Fibroblast of upper back skin (primary cell): ENCODE results near the gene TRO.

Experiments used
- DNase-seq: peaks from one replicate; pipeline ENCODE4 v3.0.0-alpha.2; 2013

TRO gene, protein sequence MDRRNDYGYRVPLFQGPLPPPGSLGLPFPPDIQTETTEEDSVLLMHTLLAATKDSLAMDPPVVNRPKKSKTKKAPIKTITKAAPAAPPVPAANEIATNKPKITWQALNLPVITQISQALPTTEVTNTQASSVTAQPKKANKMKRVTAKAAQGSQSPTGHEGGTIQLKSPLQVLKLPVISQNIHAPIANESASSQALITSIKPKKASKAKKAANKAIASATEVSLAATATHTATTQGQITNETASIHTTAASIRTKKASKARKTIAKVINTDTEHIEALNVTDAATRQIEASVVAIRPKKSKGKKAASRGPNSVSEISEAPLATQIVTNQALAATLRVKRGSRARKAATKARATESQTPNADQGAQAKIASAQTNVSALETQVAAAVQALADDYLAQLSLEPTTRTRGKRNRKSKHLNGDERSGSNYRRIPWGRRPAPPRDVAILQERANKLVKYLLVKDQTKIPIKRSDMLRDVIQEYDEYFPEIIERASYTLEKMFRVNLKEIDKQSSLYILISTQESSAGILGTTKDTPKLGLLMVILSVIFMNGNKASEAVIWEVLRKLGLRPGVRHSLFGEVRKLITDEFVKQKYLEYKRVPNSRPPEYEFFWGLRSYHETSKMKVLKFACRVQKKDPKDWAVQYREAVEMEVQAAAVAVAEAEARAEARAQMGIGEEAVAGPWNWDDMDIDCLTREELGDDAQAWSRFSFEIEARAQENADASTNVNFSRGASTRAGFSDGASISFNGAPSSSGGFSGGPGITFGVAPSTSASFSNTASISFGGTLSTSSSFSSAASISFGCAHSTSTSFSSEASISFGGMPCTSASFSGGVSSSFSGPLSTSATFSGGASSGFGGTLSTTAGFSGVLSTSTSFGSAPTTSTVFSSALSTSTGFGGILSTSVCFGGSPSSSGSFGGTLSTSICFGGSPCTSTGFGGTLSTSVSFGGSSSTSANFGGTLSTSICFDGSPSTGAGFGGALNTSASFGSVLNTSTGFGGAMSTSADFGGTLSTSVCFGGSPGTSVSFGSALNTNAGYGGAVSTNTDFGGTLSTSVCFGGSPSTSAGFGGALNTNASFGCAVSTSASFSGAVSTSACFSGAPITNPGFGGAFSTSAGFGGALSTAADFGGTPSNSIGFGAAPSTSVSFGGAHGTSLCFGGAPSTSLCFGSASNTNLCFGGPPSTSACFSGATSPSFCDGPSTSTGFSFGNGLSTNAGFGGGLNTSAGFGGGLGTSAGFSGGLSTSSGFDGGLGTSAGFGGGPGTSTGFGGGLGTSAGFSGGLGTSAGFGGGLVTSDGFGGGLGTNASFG (N-terminal part only)

DNA sequence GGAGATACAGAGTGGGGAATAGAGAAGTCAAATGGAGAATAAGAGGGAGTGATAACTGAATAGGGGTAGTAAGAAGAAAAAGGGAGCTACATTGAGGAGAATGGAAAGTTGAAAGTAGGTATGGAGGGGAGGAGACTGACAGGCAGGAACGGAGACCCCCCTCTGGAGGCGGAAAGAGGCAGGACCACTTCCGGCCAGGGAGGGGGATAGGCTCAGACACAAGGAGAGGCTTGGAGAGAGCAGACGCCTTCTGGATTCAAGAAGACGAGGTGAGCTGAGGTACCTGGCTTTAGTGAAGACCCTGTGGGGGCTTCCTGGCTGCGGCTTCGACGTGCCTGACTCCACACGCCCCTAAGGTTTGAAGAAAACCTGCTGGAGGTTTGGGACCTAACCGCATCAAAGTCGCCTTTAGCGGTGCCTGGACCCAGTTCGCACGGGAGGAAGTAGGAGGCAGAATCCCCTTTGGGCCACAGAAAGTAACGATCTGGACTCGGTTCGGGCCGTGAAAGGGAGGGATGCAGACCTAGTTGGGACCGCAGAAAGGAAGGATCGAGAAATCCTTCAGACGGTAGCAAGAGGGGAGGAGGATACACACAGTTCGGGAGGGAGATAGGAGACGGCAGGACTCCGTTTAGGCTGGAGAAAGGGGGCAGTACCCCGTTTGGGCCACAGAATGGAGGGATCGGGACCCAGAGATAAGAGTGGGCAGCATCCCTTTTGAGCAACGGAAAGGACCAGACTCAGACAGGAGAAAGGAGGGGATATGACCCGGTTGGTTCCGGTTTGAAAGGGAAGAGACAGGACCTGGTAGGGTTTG is at the start of gene TRO:
Gene TRO, plus strand, starts transcription at position 215 of the 817 bp plus-strand sequence. CDS start 1,423 bp downstream, outside the sequence.
- DNase-seq, result peak; percentile 34

DNA sequence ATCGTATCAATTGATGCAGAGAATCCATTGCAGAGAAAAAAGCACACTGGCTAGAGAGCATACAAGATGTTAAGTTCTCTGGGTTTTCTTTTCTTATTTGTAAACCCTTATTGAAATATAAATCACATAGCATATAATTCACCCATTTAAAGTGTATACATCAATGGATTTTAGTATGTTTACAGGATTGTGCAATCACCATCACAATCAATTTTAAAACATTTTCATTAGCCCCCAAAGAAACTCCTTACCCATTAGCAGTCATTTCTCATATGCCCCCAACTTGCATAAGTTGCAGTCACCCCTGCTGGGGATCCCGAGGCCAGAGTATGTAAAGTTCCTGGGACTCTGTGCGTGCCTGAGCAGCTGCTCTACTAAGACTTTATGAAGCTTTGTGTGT is 34.9 kb upstream of the TRO start:
- DNase-seq, result no peak

DNA sequence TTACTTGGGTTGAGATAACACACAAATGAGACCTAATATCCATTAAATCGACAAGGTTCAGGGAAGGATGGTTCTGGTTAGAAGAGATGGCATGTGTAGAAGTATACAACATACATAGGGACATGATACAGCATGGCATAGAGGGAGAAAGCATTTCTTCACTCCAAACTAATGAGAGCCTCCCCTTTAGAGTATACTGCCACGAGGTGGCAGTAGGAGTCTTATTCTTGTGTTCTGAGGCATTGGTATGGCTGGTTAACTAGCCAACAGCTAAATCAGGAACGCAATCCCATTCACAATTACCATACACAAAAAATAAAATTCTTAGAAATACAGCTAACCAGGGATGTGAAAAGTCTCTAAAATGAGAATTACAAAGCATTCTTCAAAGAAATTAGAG is 29.1 kb upstream of the TRO start:
- peak; percentile 36 for DNase-seq

DNA sequence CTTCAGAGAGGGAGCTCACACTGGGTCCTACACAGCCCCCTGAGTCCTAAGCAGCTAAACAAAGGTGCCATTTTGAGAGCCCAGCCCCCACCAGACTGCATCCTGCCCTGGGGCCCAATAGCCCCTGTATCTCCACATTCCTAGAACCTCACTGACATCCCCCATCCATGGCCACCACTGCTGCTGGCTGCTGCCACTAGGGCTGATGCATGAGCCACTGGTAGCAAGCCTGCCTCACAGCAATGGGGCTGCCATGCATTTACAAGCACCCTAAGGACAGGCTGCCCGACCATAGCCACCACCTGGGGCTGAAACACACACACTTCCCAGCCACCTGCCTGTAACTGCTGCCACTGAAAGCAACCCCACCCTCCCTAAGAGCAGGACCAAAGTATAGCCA is 26.5 kb upstream of the TRO start:
- no peak for DNase-seq

DNA sequence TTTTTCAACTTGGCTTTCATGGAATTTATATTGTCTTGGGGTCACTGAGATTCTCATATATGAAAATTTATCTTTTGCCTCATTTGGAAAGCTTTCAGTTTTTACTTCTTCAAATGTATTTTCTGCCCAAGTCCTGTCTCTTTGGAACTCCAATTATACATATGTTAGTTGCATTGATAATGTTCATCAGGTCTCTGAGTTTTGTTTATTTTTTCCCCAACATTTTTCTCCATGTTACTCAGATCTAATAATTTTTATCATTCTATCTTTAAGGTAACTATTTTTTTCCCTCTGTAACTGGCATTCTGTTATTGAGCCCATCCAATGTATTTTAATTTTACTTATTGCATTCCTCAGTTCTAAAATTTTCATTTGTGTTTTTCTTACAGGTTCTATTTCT is 10.7 kb upstream of the TRO start:
- DNase-seq, result no peak

DNA sequence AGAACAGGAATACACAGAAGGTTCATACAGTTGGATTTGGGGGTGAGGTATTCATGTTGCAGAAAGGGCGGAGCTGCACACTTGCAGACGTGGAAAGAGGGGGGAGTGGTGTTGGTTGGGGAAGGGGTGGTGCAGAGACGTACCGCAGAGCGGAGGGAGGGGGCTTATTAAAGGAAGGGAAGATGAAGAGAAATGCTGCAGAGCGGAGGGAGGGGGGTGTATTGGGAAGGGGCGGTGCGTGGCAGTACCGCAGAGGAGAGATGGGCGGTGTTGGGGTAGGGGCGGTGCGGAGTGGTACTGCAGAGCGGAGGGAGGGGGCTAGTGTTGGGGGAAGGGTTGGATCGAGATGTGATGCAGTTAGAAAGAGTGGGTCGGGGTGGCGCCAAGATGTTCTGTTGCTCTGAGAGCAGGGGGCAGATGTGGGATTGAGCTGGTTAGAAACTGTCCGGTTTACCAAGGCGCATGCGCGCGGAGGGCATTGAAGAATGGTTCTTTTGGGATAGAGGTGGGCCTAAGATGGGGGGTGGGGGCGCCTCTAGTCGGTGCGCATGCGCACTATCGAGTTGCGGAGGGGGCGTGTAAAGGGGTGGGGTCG is 900 bp downstream of the TRO start:
- DNase-seq, result peak; percentile 86

DNA sequence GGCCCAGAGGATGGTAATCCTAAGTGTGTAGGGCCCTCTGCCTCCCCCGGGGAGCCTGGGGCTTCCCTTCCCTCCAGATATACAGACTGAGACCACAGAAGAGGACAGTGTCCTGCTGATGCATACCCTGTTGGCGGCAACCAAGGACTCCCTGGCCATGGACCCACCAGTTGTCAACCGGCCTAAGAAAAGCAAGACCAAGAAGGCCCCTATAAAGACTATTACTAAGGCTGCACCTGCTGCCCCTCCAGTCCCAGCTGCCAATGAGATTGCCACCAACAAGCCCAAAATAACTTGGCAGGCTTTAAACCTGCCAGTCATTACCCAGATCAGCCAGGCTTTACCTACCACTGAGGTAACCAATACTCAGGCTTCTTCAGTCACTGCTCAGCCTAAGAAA is 1.9 kb downstream of the TRO start:
- DNase-seq, result no peak

DNA sequence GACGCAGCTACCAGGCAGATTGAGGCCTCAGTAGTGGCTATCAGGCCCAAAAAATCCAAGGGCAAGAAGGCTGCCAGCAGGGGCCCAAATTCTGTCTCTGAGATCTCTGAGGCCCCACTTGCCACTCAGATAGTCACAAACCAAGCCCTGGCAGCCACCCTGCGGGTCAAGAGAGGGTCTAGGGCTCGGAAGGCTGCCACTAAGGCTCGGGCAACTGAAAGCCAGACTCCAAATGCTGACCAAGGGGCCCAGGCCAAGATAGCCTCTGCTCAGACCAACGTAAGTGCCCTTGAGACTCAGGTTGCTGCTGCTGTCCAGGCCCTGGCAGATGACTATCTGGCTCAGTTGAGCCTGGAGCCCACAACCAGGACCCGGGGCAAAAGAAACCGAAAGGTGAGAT is 2.8 kb downstream of the TRO start:
- no peak for DNase-seq

DNA sequence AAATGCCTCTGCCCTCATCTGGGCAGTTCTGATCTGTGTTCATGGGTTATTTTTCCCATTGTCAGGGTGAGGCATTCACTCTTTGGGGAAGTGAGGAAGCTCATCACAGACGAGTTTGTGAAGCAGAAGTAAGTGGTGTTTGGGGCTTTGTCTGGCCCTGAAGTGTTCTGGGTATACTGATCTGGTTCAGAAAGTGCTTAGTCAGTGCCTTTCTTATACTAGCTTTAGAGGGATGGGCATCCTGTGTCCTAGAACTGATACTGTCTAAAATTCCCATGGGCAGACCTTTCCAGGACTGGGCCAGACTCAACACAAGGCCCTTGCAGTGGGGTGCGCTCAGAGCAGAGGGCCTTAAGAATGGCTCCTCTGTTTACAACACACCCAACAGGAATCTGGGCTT is 6.4 kb downstream of the TRO start:
- DNase-seq, result no peak

DNA sequence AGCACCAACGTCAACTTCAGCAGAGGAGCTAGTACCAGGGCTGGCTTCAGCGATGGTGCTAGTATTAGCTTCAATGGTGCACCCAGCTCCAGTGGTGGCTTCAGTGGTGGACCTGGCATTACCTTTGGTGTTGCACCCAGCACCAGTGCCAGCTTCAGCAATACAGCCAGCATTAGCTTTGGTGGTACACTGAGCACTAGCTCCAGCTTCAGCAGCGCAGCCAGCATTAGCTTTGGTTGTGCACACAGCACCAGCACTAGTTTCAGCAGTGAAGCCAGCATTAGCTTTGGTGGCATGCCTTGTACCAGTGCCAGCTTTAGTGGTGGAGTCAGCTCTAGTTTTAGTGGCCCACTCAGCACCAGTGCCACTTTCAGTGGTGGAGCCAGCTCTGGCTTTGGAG is 8.3 kb downstream of the TRO start:
- DNase-seq, result no peak

DNA sequence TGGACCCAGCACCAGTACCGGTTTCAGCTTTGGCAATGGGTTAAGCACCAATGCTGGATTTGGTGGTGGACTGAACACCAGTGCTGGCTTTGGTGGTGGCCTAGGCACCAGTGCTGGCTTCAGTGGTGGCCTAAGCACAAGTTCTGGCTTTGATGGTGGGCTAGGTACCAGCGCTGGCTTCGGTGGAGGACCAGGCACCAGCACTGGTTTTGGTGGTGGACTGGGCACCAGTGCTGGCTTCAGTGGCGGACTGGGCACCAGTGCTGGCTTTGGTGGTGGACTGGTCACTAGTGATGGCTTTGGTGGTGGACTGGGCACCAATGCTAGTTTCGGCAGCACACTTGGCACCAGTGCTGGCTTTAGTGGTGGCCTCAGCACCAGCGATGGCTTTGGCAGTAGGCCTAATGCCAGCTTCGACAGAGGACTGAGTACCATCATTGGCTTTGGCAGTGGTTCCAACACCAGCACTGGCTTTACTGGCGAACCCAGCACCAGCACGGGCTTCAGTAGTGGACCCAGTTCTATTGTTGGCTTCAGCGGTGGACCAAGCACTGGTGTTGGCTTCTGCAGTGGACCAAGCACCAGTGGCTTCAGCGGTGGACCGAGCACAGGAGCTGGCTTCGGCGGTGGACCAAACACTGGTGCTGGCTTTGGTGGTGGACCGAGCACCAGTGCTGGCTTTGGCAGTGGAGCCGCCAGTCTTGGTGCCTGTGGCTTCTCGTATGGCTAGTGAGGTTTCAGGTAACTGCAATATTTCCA is 9.8 kb downstream of the TRO start:
- no peak for DNase-seq

DNA sequence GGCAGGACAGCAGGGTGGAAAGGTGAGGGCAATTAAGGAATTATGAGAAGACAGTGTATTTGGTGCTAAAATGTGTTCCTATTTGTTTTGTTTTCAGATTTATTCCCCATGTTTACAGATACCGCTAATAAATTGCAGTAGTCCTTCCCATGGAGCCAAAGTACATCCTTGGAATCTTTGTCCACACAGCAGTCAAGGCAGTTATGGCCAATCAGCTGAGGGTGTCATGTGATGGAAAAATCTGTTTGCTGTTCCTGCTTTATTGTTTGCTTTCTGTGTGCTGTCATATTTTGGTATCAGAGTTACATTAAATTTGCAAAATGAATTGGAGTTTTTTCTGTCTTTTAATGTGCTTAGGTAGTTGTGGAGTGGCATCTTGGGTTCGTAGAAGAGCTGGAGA is 10.5 kb downstream of the TRO start:
- DNase-seq, result no peak

DNA sequence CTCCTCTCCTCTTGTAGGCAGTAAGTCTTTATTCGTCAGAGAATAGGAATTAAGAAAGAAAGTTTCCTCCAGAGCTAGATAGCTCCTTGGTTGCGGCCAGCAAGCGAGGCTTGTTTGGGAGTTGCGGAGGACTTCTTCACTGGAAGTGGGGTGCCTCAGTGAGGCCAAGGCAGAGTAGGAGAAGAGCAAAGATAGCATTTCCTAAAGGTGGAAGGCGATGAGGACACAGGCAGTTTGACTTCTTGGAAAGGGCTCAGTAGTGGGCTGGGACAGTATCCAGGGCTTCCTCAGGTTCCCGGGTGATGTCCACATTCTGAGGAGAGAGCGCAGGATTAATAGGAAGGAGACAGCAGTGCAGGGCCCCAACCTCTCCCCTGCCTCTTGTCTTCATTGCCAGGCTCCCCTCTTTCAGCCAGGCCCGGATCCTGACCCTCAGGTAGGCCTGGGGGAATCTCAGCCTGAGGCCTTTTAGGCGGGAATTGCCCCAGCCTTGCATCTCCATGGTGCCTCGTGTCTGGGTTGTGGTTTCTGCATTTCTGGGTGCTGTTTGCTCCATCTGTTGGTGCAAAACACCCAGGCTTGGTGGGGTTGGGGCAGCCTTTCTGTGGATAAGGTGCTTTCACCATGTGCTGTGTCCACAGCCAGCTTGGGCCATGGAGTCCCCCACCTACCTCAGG is 12.7 kb downstream of the TRO start:
- DNase-seq, result no peak

DNA sequence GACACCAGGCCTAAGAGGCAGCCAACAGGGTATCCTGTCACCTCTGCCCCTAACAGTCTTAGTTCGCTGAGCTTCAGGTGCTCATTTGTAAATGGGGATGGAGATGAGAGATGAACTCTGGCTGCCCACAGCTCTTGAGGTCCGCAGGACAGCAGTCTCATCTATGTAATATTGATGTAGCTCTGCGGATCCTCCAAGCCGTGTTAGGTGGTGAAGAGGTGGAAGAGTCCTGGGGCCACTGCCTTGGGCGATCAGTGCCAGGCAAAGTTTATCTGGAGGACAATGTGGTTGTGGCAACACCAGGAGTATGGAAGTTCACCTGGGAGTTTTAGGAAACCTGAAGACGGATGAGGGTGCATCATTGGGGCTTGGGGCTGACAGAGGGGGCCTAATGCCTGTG is 13.4 kb downstream of the TRO start:
- DNase-seq, result no peak

DNA sequence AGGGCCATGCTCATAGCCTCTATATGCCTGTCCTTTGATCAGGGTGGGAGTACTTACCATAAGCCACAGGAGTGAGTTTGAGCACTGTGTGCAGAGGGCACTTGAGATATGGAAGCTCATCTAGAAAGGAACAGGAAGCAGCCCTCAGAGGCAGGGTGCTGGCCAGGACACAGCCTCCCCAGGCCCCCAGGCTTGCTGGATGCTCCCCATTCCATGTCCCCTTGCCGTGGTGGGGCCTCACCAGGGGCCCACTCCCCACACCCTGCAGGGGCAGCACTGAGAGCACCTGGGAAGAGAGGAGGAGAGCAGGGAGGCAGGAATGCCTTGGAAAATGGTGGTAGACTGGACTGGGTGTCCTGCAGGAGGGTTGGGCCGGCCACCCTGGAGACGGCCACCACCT is 14.3 kb downstream of the TRO start:
- DNase-seq, result no peak

DNA sequence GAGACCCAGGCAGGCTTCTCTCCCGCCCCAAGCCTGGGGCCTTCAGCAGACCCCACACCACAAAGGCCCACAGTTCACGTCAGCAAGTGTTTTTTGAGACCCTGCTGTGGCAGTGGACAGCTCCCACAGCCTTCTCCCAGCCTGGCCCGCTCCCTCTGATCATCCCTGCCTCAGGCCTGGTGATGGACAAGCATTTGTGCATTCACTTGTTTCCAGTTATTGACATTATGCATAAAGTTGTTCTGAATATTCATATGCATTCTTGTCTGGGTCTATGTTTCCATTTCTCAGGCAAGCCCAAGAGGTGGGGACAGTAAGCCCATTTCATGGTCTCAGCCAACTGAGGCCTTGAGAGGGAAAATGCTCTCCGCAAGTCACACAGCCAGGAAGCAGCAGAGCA is 14.7 kb downstream of the TRO start:
- no peak for DNase-seq

DNA sequence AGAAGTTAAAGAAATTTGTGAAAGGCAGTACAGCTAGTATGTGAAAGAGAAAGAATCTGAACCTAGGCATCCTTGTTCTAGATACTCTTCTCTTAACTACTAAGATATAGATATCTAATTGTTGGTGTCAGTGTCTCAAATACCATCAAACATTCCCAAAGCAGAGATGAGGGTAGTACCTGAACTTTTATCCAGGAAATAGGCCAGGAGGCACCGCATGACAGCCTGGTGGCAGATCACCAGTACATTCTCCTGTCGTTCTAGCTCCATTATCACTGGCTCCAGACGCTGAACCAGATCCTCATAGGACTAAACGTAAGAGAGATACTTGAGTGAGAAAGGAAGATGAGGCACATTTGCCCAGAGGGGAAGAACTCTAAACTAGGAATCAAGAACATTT is 16.8 kb downstream of the TRO start:
- DNase-seq, result no peak

DNA sequence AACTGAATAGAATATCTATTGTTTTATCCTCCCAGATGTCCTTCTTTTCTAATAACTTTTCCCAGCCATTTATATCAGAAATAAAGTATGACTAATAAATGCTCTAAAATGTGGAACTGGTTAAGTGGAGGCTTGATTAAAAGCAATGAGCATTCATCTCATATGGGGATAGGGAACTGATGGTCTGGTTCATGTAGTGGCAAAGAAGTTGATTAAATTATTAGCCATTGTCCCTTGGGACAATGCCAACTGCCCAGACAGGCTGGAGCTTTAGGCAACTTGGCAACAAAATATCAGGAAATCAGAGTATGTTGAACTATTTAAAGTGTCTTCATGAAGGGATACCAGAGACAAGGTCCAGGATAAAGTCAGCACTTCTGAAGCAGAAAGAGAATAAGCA is 24.2 kb downstream of the TRO start:
- DNase-seq, result no peak

DNA sequence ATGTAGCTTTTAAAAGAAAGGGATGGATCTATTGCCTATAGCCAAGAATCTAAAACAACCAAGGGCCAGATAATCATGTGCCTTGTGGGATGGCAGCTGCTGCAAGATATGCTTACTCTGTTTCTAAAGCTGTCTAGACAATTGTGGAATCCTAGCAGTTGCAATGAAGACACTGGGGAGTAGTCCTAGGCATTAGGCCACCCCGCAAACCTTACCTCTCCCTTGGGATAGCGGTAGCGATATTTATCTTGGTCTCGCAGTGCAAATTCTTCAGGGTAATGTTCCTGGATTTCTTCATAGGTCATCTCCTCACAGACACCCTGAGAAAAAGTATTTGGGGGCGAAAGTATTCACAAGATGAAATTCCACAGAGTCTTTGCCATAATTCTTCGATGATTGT is 24.6 kb downstream of the TRO start:
- DNase-seq, result no peak

DNA sequence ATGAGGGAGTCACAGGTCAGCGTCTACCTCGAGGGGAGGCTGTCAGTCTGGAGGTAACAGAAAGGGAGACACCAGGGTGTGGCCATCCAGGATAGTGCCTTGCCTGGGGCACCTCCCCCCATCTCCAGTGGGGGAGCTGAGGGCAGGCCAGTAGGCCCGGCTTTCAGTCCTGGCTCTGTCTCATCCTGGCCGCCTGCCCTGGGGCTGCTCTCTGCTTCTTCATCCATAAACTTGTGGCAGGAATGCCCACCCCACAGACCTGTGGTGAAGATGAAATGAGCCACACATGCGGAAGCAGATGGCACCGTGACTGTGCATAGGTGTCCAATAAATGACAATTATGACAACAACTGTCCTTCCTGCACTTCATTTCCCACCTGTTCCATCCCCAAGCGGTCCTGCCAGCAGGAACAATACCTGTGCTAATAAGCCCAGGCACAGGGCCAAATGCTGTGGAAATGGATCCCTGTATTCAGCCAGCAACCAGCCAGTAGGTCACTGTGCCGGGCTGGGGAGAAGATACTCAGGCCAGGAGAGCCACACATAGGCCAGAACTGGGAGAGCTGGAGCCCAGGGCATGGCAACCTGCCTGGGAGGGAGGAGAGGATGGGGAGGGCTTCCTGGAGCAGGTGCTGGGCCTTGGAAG is 30.2 kb downstream of the TRO start:
- DNase-seq, result no peak
